Endothelial cell of umbilical vein (primary cell): ENCODE measurements around the gene FAM219B. TPM values are rescaled to one million over a fixed set of nuclear protein-coding genes. Genes with fewer than 3 reads are reported as not detected.

Experiments
- BruUV-seq: library from RNA; stranded (reverse); fragments of 400-500 nt; replicated peaks from 2 replicates; lab custom pipeline; 2021; lab: Mats Ljungman, UMichigan
- CTCF ChIA-PET: fragments of 300-600, 350-600 bp; sonication (Branson Sonifier 250); formaldehyde crosslinking; loops from one replicate; lab custom pipeline; 2021; ENCODE audit warnings: antibody characterized with exemption, inconsistent platforms; lab: Charles Lee
- POLR2A ChIA-PET: fragments of 300-600, 350-600 bp; sonication (Branson Sonifier 250); formaldehyde crosslinking; loops from one replicate; lab custom pipeline; 2021; ENCODE audit warnings: antibody characterized with exemption, inconsistent platforms; lab: Charles Lee
- DNase-seq: peaks from one replicate; pipeline ENCODE4 v3.0.0-alpha.2; 2011; ENCODE audit warnings: low read depth, low spot score
- FAIRE-seq: peaks from 2 replicates; lab custom pipeline; 2011; peaks lifted over from hg19 to GRCh38; lab: Jason Lieb, UNC
- H2AFZ ChIP-seq: 2 replicates; pipeline ENCODE4 v1.6.0; 2012; ENCODE audit warnings: low read depth, low read length, control low read depth, inconsistent platforms
- H3K27ac ChIP-seq: 2 replicates; pipeline ENCODE4 v1.5.1; 2011; ENCODE audit warnings: low read depth, mild to moderate bottlenecking, control low read depth, low read length, moderate library complexity; ENCODE audit not compliant: insufficient read depth
- H3K27me3 ChIP-seq, 2 experiments: 2 replicates each; pipeline versions ENCODE4 v1.6.0 to v1.6.1; 2011; ENCODE audit warnings: low read length in 2 of 2, mixed read lengths in 1 of 2; ENCODE audit not compliant: control insufficient read depth in 2 of 2, insufficient read depth in 2 of 2
- H3K36me3 ChIP-seq, 2 experiments: 2 replicates in 1 of 2; 3 replicates in 1 of 2; pipeline ENCODE4 v1.5.1; 2011; ENCODE audit warnings: low read length in 2 of 2, mild to moderate bottlenecking in 1 of 2, moderate library complexity in 1 of 2; ENCODE audit not compliant: control insufficient read depth in 2 of 2, insufficient read depth in 2 of 2; ENCODE audit errors: extremely low read depth in 1 of 2
- H3K4me1 ChIP-seq: 3 replicates; pipeline ENCODE4 v1.5.1; 2011; ENCODE audit warnings: mild to moderate bottlenecking, low read length; ENCODE audit not compliant: control insufficient read depth, insufficient read depth; ENCODE audit errors: extremely low read depth
- H3K4me2 ChIP-seq: 2 replicates; pipeline ENCODE4 v1.6.1; 2011; ENCODE audit warnings: low read length, control low read depth, mixed read lengths; ENCODE audit not compliant: insufficient read depth
- H3K4me3 ChIP-seq, 3 experiments: fragments of 200-600 bp in 1 of 3; sonication (generic), shearing (Covaris generic) in 1 of 3; replicated peaks in 1 of 3; 2 replicates each; pipeline ENCODE4 v1.5.1; 2011 to 2016; ENCODE audit warnings: control low read depth in 3 of 3, low read length in 3 of 3, mild to moderate bottlenecking in 2 of 3, inconsistent platforms in 1 of 3, low read depth in 1 of 3, moderate library complexity in 1 of 3; ENCODE audit not compliant: insufficient read depth in 1 of 3
- H3K79me2 ChIP-seq: 2 replicates; pipeline ENCODE4 v1.6.0; 2012; ENCODE audit warnings: low read length, inconsistent platforms; ENCODE audit not compliant: control insufficient read depth, insufficient read depth
- H3K9ac ChIP-seq: replicated peaks from 2 replicates; pipeline ENCODE3; 2011; ENCODE audit warnings: low read length, control low read depth; ENCODE audit not compliant: insufficient read depth; ENCODE audit errors: extremely low read depth
- H3K9me1 ChIP-seq: replicated peaks from 3 replicates; pipeline ENCODE4 v1.6.0; 2011; ENCODE audit warnings: mild to moderate bottlenecking, low read length; ENCODE audit not compliant: control insufficient read depth, insufficient read depth; ENCODE audit errors: extremely low read depth
- H3K9me3 ChIP-seq: replicated peaks from 2 replicates; pipeline ENCODE4 v1.5.1; 2012; ENCODE audit warnings: low read length, inconsistent platforms; ENCODE audit not compliant: control insufficient read depth, insufficient read depth
- H4K20me1 ChIP-seq: replicated peaks from 2 replicates; pipeline ENCODE3; 2011; ENCODE audit warnings: mild to moderate bottlenecking, low read length; ENCODE audit not compliant: control insufficient read depth, insufficient read depth; ENCODE audit errors: extremely low read depth
- CTCF ChIP-seq, 2 donors: IDR thresholded peaks; 1 replicate in 1 of 2; 2 replicates in 1 of 2; pipeline ENCODE4 v1.5.1; 2011; ENCODE audit warnings: low read length in 2 of 2, mild to moderate bottlenecking in 2 of 2, moderate library complexity in 2 of 2, control low read depth in 1 of 2, inconsistent platforms in 1 of 2, low read depth in 1 of 2; ENCODE audit not compliant: insufficient read depth in 1 of 2; ENCODE audit errors: extremely low read depth in 1 of 2
- EZH2 ChIP-seq: IDR thresholded peaks from 2 replicates; pipeline ENCODE4 v1.6.1; 2012; ENCODE audit warnings: borderline replicate concordance, low read depth, mild to moderate bottlenecking, moderate library complexity, low read length, inconsistent platforms; ENCODE audit not compliant: severe bottlenecking
- FOS ChIP-seq: IDR thresholded peaks from 2 replicates; pipeline ENCODE4 v1.6.1; 2011; ENCODE audit warnings: mild to moderate bottlenecking, low read length, moderate library complexity, borderline replicate concordance; ENCODE audit not compliant: insufficient read depth
- GATA2 ChIP-seq: IDR thresholded peaks from 2 replicates; pipeline ENCODE4 v1.7.0; 2011; ENCODE audit warnings: low read depth, mild to moderate bottlenecking, moderate library complexity, mixed read lengths, low read length; ENCODE audit not compliant: insufficient read length, insufficient read depth
- JUN ChIP-seq: IDR thresholded peaks from 2 replicates; pipeline ENCODE4 v1.6.1; 2011; ENCODE audit warnings: borderline replicate concordance, low read depth; ENCODE audit not compliant: insufficient read length, insufficient read depth
- MAX ChIP-seq: IDR thresholded peaks from 2 replicates; pipeline ENCODE4 v1.6.1; 2011; ENCODE audit not compliant: insufficient read depth, insufficient read length
- MYC ChIP-seq: IDR thresholded peaks from one replicate; pipeline ENCODE4 v1.6.1; 2011; ENCODE audit warnings: mild to moderate bottlenecking, low read depth, low read length
- POLR2A ChIP-seq: IDR thresholded peaks from 2 replicates; pipeline ENCODE4 v1.6.1; 2012; ENCODE audit warnings: low read depth, mild to moderate bottlenecking, control low read depth, low read length
- POLR2AphosphoS5 ChIP-seq: IDR thresholded peaks from 2 replicates; pipeline ENCODE4 v1.6.1; 2012; ENCODE audit warnings: low read depth, mild to moderate bottlenecking, control low read depth, low read length, moderate library complexity; ENCODE audit not compliant: insufficient read depth
- dilution Hi-C: fragments of 300-500 bp; cut with MboI; formaldehyde crosslinking; loops from one replicate; pipeline ENCODE4 v1.15.0; 2019; ENCODE audit warnings: low sequenced_read_pairs; ENCODE audit not compliant: extremely low pct_ligation_motif_present
- intact Hi-C: fragments of 100-400 bp; cut with micrococcal nuclease; formaldehyde crosslinking; loops from one replicate; pipeline ENCODE4 v1.10.0; 2022
- polyA plus RNA-seq, 4 experiments: library from polyadenylated mRNA; depleted of rRNA in 3 of 4; stranded (reverse) in 3 of 4; unstranded in 1 of 4; fragments of >200 nt; gene quantifications; 2 replicates each; pipeline versions ENCODE4 v1.2.1 to v1.2.3, GENCODE V29; 2011 to 2012; ENCODE audit warnings: missing spikeins in 1 of 4
- total RNA-seq: library from RNA; stranded (reverse); gene quantifications from 2 replicates; pipeline ENCODE4 v1.2.3, GENCODE V29; 2021

The FAM219B gene
- total and polyA plus RNA-seq, 2 donors (not counting 3 experiments of a cell fraction or from before 2014, with no cell fraction given): 57.7 to 73.0 TPM

GRCh38 chr15:74937590-74938371 is 31.1 kb upstream of the FAM219B start, which contains the start of gene COX5A:
Gene COX5A, minus strand, starts transcription at chr15:74938073. Its CDS starts 59 bp downstream, at chr15:74938014.
- DNase-seq (peak; percentile 98), FAIRE-seq (peak; percentile 98)
- Histone ChIP-seq H4K20me1 (no peaks in the 10 kb centered on the region), H3K4me3 (peak within 1 kb of the TSS; percentile 92 to 99 (median 99)), H3K36me3 (no peaks in the 10 kb centered on the region), H2AFZ (peak within 1 kb of the TSS; percentile 84), H3K4me2 (peak within 1 kb of the TSS; percentile 97), H3K9me1 (no peaks in the 10 kb centered on the region), H3K4me1 (peaks cover 7% of the 10 kb centered on the region), H3K9me3 (no peaks in the 10 kb centered on the region), H3K79me2 (peaks cover 48% of the 10 kb centered on the region), H3K9ac (peak within 1 kb of the TSS; percentile 89), H3K27ac (peak within 1 kb of the TSS; percentile 60), H3K27me3 (no peaks in the 10 kb centered on the region)
- dilution Hi-C loops: no loop called here
- CTCF ChIA-PET: interaction anchor here (0.6 to 1.8 kb wide), 8 partner anchors 12 to 889 kb away, joined by 3 to 9 read pairs (median 4); partner anchors contain the start of genes CSK, FAM219B and RPP25
- TF ChIP-seq EZH2 (no peak), JUN (no peak), MYC (peak; percentile 66), FOS (no peak), POLR2A (peak; percentile 82), MAX (peak; percentile 73), POLR2AphosphoS5 (peak; percentile 90), GATA2 (no peak), CTCF (IDR thresholded peaks at IDR 0.05; ENCODE audit: extremely low read depth in 1 of 2, insufficient read depth in 1 of 2, low read depth in 1 of 2, low read length in 2 of 2) (no peak)
- BruUV-seq: no TSS peak
- intact Hi-C loops: loop anchor here (1.0 to 5.0 kb wide), 4 partner anchors 13 to 95 kb away; partner anchors contain the start of genes FAM219B, RPP25 and ULK3
- POLR2A ChIA-PET: interaction anchor here (0.6 to 0.7 kb wide), 3 partner anchors 19 to 82 kb away, joined by 3 to 4 read pairs (median 3); partner anchors contain the start of genes FAM219B and RPP25
